ENCODE measurements around the gene SHISA4.
"Not testable (repeated sequence)": the region's sequence is repeated elsewhere in the genome, so short reads cannot be mapped to it uniquely, and the experiment has no call there.

- not testable (repeated sequence) for TF ChIP-seq ZNF521 (tag by site-specific recombination; IDR thresholded peaks at IDR 0.05); RBAK (tag by site-specific recombination; IDR thresholded peaks at IDR 0.05); ZNF138 (tag by site-specific recombination; IDR thresholded peaks at IDR 0.05; ENCODE audit: borderline replicate concordance); ZNF514 (tag by site-specific recombination; IDR thresholded peaks at IDR 0.05); TRIM28 (IDR thresholded peaks at IDR 0.05; ENCODE audit: borderline replicate concordance, low read length); ZFP3 (tag by site-specific recombination; IDR thresholded peaks at IDR 0.05; ENCODE audit: low read depth); CTCF (tag by site-specific recombination; IDR thresholded peaks at IDR 0.05); YY1 (tag by site-specific recombination; IDR thresholded peaks at IDR 0.05); ZNF561 (tag by site-specific recombination; IDR thresholded peaks at IDR 0.05; ENCODE audit: borderline replicate concordance); ATF2 (tag by site-specific recombination; IDR thresholded peaks at IDR 0.05; ENCODE audit: low read depth); ZNF837 (tag by site-specific recombination; IDR thresholded peaks at IDR 0.05); YY2 (tag by site-specific recombination; IDR thresholded peaks at IDR 0.05); ZBTB8A (tag by site-specific recombination; IDR thresholded peaks at IDR 0.05); ZNF302 (tag by site-specific recombination; IDR thresholded peaks at IDR 0.05; ENCODE audit: low read depth)
Observed at GRCh38 chr1:201940316-201940715, 51.6 kb downstream of the SHISA4 start.

Data from HEK293 (cell line).